Effector memory CD4-positive, alpha-beta T cell (primary cell): ENCODE measurements around the gene CFAP47.
"Not testable (repeated sequence)": the region's sequence is repeated elsewhere in the genome, so short reads cannot be mapped to it uniquely, and the experiment has no call there.

ENCODE experiments used
- DNase-seq, 3 donors: peaks; one replicate each; pipeline ENCODE4 v3.0.0-alpha.2; 2020
- H3K27ac ChIP-seq: 2 replicates; pipeline ENCODE4 v1.7.0; 2013; ENCODE audit warnings: mild to moderate bottlenecking, low read length, moderate library complexity; ENCODE audit not compliant: insufficient read depth, poor library complexity, severe bottlenecking
- H3K27me3 ChIP-seq: replicated peaks from 2 replicates; pipeline ENCODE4 v1.7.0; 2013; ENCODE audit warnings: mild to moderate bottlenecking, low read length; ENCODE audit not compliant: insufficient read depth, control insufficient read depth, poor library complexity, severe bottlenecking
- H3K36me3 ChIP-seq: 2 replicates; pipeline ENCODE4 v1.7.0; 2013; ENCODE audit warnings: mild to moderate bottlenecking, low read length, moderate library complexity; ENCODE audit not compliant: control insufficient read depth, insufficient read depth
- H3K4me1 ChIP-seq: 2 replicates; pipeline ENCODE4 v1.7.0; 2013; ENCODE audit warnings: low read length, mild to moderate bottlenecking; ENCODE audit not compliant: control insufficient read depth, insufficient read depth, poor library complexity, severe bottlenecking
- H3K4me3 ChIP-seq: 2 replicates; pipeline ENCODE4 v1.7.0; 2013; ENCODE audit warnings: low read length, low read depth, mild to moderate bottlenecking; ENCODE audit not compliant: insufficient read depth, poor library complexity, severe bottlenecking
- H3K9me3 ChIP-seq: 2 replicates; pipeline ENCODE4 v1.7.0; 2013; ENCODE audit warnings: mild to moderate bottlenecking, low read length, moderate library complexity; ENCODE audit not compliant: control insufficient read depth

Gene CFAP47

DNA sequence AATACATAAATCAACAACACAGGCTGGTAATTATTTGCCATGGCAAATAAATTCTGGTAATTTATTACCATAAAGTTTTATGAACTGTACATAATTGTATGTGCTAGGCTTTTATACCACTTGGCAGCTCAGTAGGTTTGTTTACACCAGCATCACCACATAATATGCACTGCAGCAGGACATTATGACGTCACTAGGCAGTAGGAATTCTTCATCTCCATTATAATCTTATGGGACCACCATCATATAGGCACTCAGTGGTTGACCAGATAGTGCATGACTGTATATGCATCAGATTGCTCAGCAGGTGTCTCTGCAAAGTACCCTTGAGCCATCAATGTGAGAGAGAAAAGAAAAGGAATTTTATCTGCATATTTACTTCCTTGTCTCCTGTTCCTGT, 295.4 kb downstream of the CFAP47 start:
- Histone ChIP-seq H3K4me3 (no peak overlapping the region), H3K9me3 (no peaks in the 10 kb centered on the region), H3K36me3 (no peaks in the 10 kb centered on the region), H3K4me1 (no peaks in the 10 kb centered on the region), H3K27me3 (no peaks in the 10 kb centered on the region), H3K27ac (no peak overlapping the region)
- no peak for DNase-seq

- Histone ChIP-seq H3K9me3 (no peaks in the 10 kb centered on the region), H3K27me3 (no peaks in the 10 kb centered on the region), H3K36me3 (no peaks in the 10 kb centered on the region), H3K4me1 (no peaks in the 10 kb centered on the region), H3K4me3 (no peak overlapping the region), H3K27ac (no peak overlapping the region)
- no peak for DNase-seq
Observed at GRCh38 chrX:36218801-36219200, 299.3 kb downstream of the CFAP47 start.

- DNase-seq, H3K27ac ChIP-seq, H3K4me1 ChIP-seq, H3K27me3 ChIP-seq, H3K9me3 ChIP-seq, H3K4me3 ChIP-seq, H3K36me3 ChIP-seq: not testable (repeated sequence)
Observed at GRCh38 chrX:36234840-36235528, 315.4 kb downstream of the CFAP47 start.

- DNase-seq = no peak
- no peak overlapping the region for H3K4me3 ChIP-seq
- H3K4me1 ChIP-seq = no peaks in the 10 kb centered on the region
- no peaks in the 10 kb centered on the region for H3K36me3 ChIP-seq
- H3K27me3 ChIP-seq = no peaks in the 10 kb centered on the region
- H3K9me3 ChIP-seq = no peaks in the 10 kb centered on the region
- H3K27ac ChIP-seq = no peak overlapping the region
Observed at GRCh38 chrX:36241397-36241796, 321.9 kb downstream of the CFAP47 start.

- no peaks in the 10 kb centered on the region for H3K27me3 ChIP-seq
- no peaks in the 10 kb centered on the region for H3K4me1 ChIP-seq
- no peaks in the 10 kb centered on the region for H3K36me3 ChIP-seq
- H3K27ac ChIP-seq = no peak overlapping the region
- DNase-seq = no peak
- H3K4me3 ChIP-seq = no peak overlapping the region
- H3K9me3 ChIP-seq = no peaks in the 10 kb centered on the region
Observed at GRCh38 chrX:36266155-36266554, 346.6 kb downstream of the CFAP47 start.

GRCh38 chrX:36310136-36310535, 390.6 kb downstream of the CFAP47 start:
- Histone ChIP-seq H3K36me3 (no peaks in the 10 kb centered on the region), H3K9me3 (no peaks in the 10 kb centered on the region), H3K27ac (no peak overlapping the region), H3K4me1 (no peaks in the 10 kb centered on the region), H3K4me3 (no peak overlapping the region), H3K27me3 (no peaks in the 10 kb centered on the region)
- DNase-seq = no peak

DNA sequence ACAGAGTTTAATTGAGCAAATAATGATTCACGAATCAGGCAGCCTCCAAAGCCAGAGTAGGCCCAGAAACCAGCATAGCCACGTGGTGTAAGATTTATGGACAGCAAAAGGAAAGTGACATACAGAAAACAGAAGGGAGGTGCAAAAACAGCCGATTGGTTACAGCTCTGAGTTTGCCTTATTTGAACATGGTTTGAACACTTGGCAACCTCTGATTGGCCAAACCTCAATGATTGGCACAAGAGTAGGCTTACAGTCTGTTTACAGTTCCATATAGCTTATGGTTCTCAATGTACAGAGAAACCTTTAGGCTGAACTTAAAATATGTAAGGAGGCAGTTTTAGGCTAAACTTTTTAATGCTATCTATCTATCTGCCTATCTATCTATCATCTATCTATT, 394.8 kb downstream of the CFAP47 start:
- no peaks in the 10 kb centered on the region for H3K36me3 ChIP-seq
- no peaks in the 10 kb centered on the region for H3K9me3 ChIP-seq
- H3K4me1 ChIP-seq = no peaks in the 10 kb centered on the region
- DNase-seq = no peak
- H3K4me3 ChIP-seq = no peak overlapping the region
- H3K27ac ChIP-seq = no peak overlapping the region
- H3K27me3 ChIP-seq = no peaks in the 10 kb centered on the region

- H3K4me1 ChIP-seq = no peaks in the 10 kb centered on the region
- no peaks in the 10 kb centered on the region for H3K9me3 ChIP-seq
- H3K27ac ChIP-seq = no peak overlapping the region
- no peaks in the 10 kb centered on the region for H3K27me3 ChIP-seq
- H3K36me3 ChIP-seq = no peaks in the 10 kb centered on the region
- DNase-seq = no peak
- no peak overlapping the region for H3K4me3 ChIP-seq
Observed at GRCh38 chrX:36334572-36334971, 415.0 kb downstream of the CFAP47 start.

DNA sequence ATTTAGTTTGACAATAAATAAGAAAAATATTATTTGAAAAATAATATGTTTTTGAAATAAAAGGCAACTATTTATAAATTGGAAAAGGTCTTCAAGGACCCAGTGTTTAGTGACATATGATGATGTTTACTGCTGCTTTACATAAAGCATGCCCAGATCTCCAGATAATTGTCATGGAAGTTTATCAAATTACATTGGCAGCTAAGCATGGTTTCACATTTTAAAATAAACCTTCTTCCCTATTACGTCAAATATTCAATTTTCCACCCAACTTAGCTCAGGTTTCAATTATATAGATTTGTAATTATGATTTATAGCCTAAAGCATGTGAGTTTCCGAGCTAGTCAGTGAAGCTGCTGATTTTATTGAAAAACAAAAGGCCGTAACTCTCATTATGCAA, 417.2 kb downstream of the CFAP47 start:
- DNase-seq = no peak
- no peak overlapping the region for H3K27ac ChIP-seq
- no peaks in the 10 kb centered on the region for H3K9me3 ChIP-seq
- H3K27me3 ChIP-seq = no peaks in the 10 kb centered on the region
- H3K36me3 ChIP-seq = no peaks in the 10 kb centered on the region
- H3K4me1 ChIP-seq = no peaks in the 10 kb centered on the region
- H3K4me3 ChIP-seq = no peak overlapping the region

DNA sequence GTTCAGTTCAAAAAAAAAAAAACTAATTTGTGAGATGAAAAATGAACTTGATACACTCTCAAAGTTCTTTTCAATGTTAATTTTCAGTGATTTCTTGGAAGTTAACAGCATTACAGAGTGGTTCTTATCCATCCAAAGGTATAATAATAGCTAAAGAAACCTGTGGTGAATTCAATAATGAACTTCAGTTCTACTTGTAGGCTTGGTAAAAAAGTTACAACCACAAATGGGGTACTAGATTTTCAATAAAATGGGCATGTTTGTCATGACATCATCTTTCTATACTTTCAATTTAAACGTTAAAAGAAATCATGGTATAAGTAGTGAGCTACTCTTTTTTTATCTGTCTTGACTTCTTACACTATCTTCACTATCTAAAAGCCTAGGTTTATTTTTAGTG, 424.8 kb downstream of the CFAP47 start:
- DNase-seq = no peak
- Histone ChIP-seq H3K27me3 (no peaks in the 10 kb centered on the region), H3K4me1 (no peaks in the 10 kb centered on the region), H3K36me3 (no peaks in the 10 kb centered on the region), H3K9me3 (no peaks in the 10 kb centered on the region), H3K4me3 (no peak overlapping the region), H3K27ac (no peak overlapping the region)
